OCI-LY3 (cell line): Measurements from ENCODE around the gene CAMK2B.

Experiments
- CTCF ChIP-seq: fragments of 200-600, 300-600 bp; sonication (generic); IDR thresholded peaks from 2 replicates; pipeline ENCODE4 v1.5.1; 2014; ENCODE audit warnings: antibody characterized with exemption, low read length, low read depth
- EZH2phosphoT487 ChIP-seq: fragments of 200-600 bp; shearing (Covaris generic); IDR thresholded peaks from 2 replicates; pipeline ENCODE4 v1.6.1; 2018; ENCODE audit warnings: antibody characterized with exemption, mixed run types, low read depth

DNA sequence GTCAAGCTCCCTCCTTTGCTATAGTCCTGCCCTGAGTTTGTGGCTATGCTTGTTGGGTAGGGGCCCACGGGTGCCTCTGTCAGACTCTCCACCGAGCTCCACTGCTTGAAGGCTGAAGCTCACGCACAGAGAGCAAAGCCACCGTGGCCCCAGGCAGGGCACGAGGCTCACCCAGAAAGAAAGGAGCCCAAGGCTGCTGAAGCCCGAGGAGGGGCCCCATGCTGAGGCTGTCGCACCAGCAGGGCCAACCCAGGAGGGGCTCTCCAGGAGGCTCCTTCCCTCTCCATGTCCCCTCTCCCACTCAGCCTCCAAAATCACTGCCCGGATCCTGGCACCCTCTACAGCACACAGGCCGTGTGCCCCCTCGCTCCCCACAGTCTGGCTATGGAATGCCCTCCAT lies 74.1 kb downstream of the CAMK2B start:
- TF ChIP-seq CTCF (no peak), EZH2phosphoT487 (no peak)
